Renal cortical epithelial cell (primary cell): ENCODE measurements around the gene UBALD1. TPM values are rescaled to one million over a fixed set of nuclear protein-coding genes. Genes with fewer than 3 reads are reported as not detected.

Source experiments
- total RNA-seq: library from RNA; depleted of rRNA; stranded (reverse); fragments of >200 nt; gene quantifications from 2 replicates; pipeline ENCODE4 v1.2.3, GENCODE V29; 2014

The UBALD1 gene
- total RNA-seq, 1 donor from 2014 or later: 7.4 TPM

Other genes starting within 250 kb of the UBALD1 start
- gene VASN, start 243.0 kb downstream of the UBALD1 start, total RNA-seq: 10.6 and 47.0 TPM in 2 replicates
- 25.1 and 35.4 TPM in 2 replicates for gene CORO7, start 198.3 kb downstream of the UBALD1 start, total RNA-seq
- 52.4 and 62.3 TPM in 2 replicates for gene DNAJA3, start 189.0 kb downstream of the UBALD1 start, total RNA-seq
- gene NMRAL1, start 140.3 kb downstream of the UBALD1 start, total RNA-seq: 49.8 and 121 TPM in 2 replicates
- gene HMOX2, start 138.5 kb downstream of the UBALD1 start, total RNA-seq: 71.0 and 97.9 TPM in 2 replicates
- 9.6 and 27.4 TPM in 2 replicates for gene CDIP1, start 76.1 kb downstream of the UBALD1 start, total RNA-seq
- gene C16orf96, start 58.5 kb downstream of the UBALD1 start, total RNA-seq: 0.10 TPM in 1 of 2 replicates, not detected in the other
- 17.9 and 77.4 TPM in 2 replicates for gene MGRN1, start 9.9 kb upstream of the UBALD1 start, total RNA-seq
- gene NUDT16L1, start 78.7 kb upstream of the UBALD1 start, total RNA-seq: 30.9 and 49.2 TPM in 2 replicates
- gene ANKS3, start 119.4 kb upstream of the UBALD1 start, total RNA-seq: 27.1 and 34.6 TPM in 2 replicates
- gene DNAAF8, start 119.6 kb upstream of the UBALD1 start, total RNA-seq: 1.0 and 1.7 TPM in 2 replicates
- gene ZNF500, start 152.3 kb upstream of the UBALD1 start, total RNA-seq: 7.3 and 11.4 TPM in 2 replicates
- gene SEPTIN12, start 173.5 kb upstream of the UBALD1 start, total RNA-seq: not detected in 2 replicates
- 16.7 TPM in 1 of 2 replicates, not detected in the other for gene SMIM22, start 180.5 kb upstream of the UBALD1 start, total RNA-seq
- 16.3 and 24.5 TPM in 2 replicates for gene ROGDI, start 187.7 kb upstream of the UBALD1 start, total RNA-seq
- 57.1 and 106 TPM in 2 replicates for gene GLYR1, start 232.4 kb upstream of the UBALD1 start, total RNA-seq
- gene UBN1, start 232.6 kb upstream of the UBALD1 start, total RNA-seq: 18.2 and 33.1 TPM in 2 replicates